ENCODE results near the gene G0S2. TPM values are rescaled to one million over a fixed set of nuclear protein-coding genes. Genes with fewer than 3 reads are reported as not detected.

Gene G0S2
- total RNA-seq, 4 donors from 2014 or later, result 6.0 to 95.2 (median 11.0) TPM

DNA sequence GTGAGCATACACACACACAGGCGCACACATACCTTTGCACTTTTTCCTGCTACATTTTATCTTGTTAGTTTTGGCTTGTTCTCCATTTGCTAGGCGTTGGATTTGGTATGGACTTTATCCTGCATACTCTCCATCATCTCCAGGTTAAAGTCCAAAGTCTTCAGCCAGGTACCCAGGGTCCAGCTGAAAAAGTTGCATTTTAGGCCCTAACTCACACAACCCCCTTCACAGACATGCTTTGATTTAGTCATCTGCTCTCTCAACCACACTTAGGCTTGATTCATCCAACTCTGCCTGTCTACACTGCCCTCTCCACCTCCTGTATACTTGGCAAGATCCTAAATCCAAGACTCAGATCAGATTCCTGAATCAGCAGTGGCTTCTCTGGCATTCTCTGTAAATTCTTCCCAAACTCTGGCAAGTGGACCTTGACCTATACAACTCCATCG lies 12.3 kb upstream of the G0S2 start:
- TF ChIP-seq EP300 (IDR thresholded peaks at IDR 0.05) (no peak), POLR2AphosphoS5 (IDR thresholded peaks at IDR 0.05) (no peak), CTCF (IDR thresholded peaks at IDR 0.05) (no peak), POLR2A (IDR thresholded peaks at IDR 0.05) (no peak)
- 90 to 97% methylated on average over 3 of the region's 3 CpGs for WGBS, 2 donors (ENCODE audit: low coverage in 1 of 2)
- no peaks in the 10 kb centered on the region for H3K27me3 ChIP-seq
- no peak for ATAC-seq
- H3K27ac ChIP-seq, result no peak overlapping the region
- no peak overlapping the region for H3K4me3 ChIP-seq
- H3K36me3 ChIP-seq, result no peaks in the 10 kb centered on the region
- H3K9me3 ChIP-seq, result no peaks in the 10 kb centered on the region
- no peaks in the 10 kb centered on the region for H3K4me1 ChIP-seq

- TF ChIP-seq POLR2AphosphoS5 (IDR thresholded peaks at IDR 0.05) (no peak), POLR2A (IDR thresholded peaks at IDR 0.05) (no peak), CTCF (IDR thresholded peaks at IDR 0.05) (no peak)
- Histone ChIP-seq H3K9me3 (no peaks in the 10 kb centered on the region), H3K4me1 (no peaks in the 10 kb centered on the region), H3K27ac (no peak overlapping the region), H3K4me3 (no peak overlapping the region), H3K27me3 (no peaks in the 10 kb centered on the region), H3K36me3 (no peaks in the 10 kb centered on the region)
- WGBS, 2 donors (ENCODE audit: low coverage in 1 of 2), result 83% methylated on average over 1 of the region's 1 CpG
- ATAC-seq, result no peak
These were observed 8.1 kb upstream of the G0S2 start for GRCh38 chr1:209667103-209667502.

GRCh38 chr1:209667708-209668107 lies 7.5 kb upstream of the G0S2 start:
- 88 to 96% methylated on average over 3 to 4 of the region's 4 CpGs for WGBS, 2 donors (ENCODE audit: low coverage in 1 of 2)
- Histone ChIP-seq H3K27me3 (no peaks in the 10 kb centered on the region), H3K36me3 (no peaks in the 10 kb centered on the region), H3K4me3 (no peak overlapping the region), H3K4me1 (no peaks in the 10 kb centered on the region), H3K9me3 (no peaks in the 10 kb centered on the region), H3K27ac (no peak overlapping the region)
- TF ChIP-seq CTCF (IDR thresholded peaks at IDR 0.05), result no peak
- no peak for TF ChIP-seq POLR2AphosphoS5 (IDR thresholded peaks at IDR 0.05)
- TF ChIP-seq POLR2A (IDR thresholded peaks at IDR 0.05), result no peak
- TF ChIP-seq EP300 (IDR thresholded peaks at IDR 0.05), result no peak
- no peak for ATAC-seq

GRCh38 chr1:209670441-209671082 lies 4.7 kb upstream of the G0S2 start:
- Histone ChIP-seq H3K27me3 (no peaks in the 10 kb centered on the region), H3K36me3 (no peaks in the 10 kb centered on the region), H3K9me3 (no peaks in the 10 kb centered on the region), H3K4me1 (peaks cover 0 to 25% (median 6%) of the 10 kb centered on the region in 3 donors), H3K4me3 (no peak overlapping the region), H3K27ac (no peak overlapping the region)
- TF ChIP-seq POLR2AphosphoS5 (IDR thresholded peaks at IDR 0.05), result no peak
- TF ChIP-seq CTCF (IDR thresholded peaks at IDR 0.05), result no peak
- no peak for TF ChIP-seq POLR2A (IDR thresholded peaks at IDR 0.05)
- no peak for TF ChIP-seq EP300 (IDR thresholded peaks at IDR 0.05)
- ATAC-seq, result no peak
- 90% methylated on average over 1 of the region's 1 CpG; no CpG with 5 or more reads in 1 of the 2 donors for WGBS, 2 donors (ENCODE audit: low coverage in 1 of 2)

Data from gastroesophageal sphincter (tissue), 4 donors.